A673 (cell line): ENCODE measurements around the gene SPDYE4. TPM values are rescaled to one million over a fixed set of nuclear protein-coding genes. Genes with fewer than 3 reads are reported as not detected.
A peak's percentile ranks its signal among the peaks of the same experiment; 100 is the strongest.

ENCODE experiments used
- BruUV-seq: library from RNA; stranded (reverse); fragments of 400-500 nt; replicated peaks from 2 replicates; lab custom pipeline; 2021; lab: Mats Ljungman, UMichigan
- CTCF ChIA-PET: fragments of 300-600 bp; sonication (Branson Sonifier 250); formaldehyde crosslinking; loops from one replicate; lab custom pipeline; 2022; ENCODE audit warnings: antibody characterized with exemption; lab: Charles Lee
- POLR2A ChIA-PET: fragments of 300-600 bp; sonication (Branson Sonifier 250); formaldehyde crosslinking; loops from one replicate; lab custom pipeline; 2022; ENCODE audit warnings: antibody characterized with exemption; ENCODE audit not compliant: low non-redundant PET; lab: Charles Lee
- DNase-seq: peaks from one replicate; pipeline ENCODE4 v3.0.0-alpha.2; 2015; ENCODE audit warnings: low spot score
- H3K27ac ChIP-seq: fragments of 200-600 bp; sonication (generic); 2 replicates; pipeline ENCODE4 v1.5.1; 2016; ENCODE audit warnings: mixed run types, low read depth, mild to moderate bottlenecking, mixed read lengths, antibody characterized with exemption, low read length; ENCODE audit not compliant: poor library complexity, severe bottlenecking
- H3K27me3 ChIP-seq: fragments of 200-600 bp; sonication (generic); replicated peaks from 2 replicates; pipeline ENCODE4 v1.6.1; 2017; ENCODE audit warnings: mixed run types, low read depth, mild to moderate bottlenecking, mixed read lengths, antibody characterized with exemption, low read length; ENCODE audit not compliant: insufficient read depth, poor library complexity
- H3K36me3 ChIP-seq: fragments of 200-600 bp; sonication (generic); 2 replicates; pipeline ENCODE4 v1.6.1; 2016; ENCODE audit warnings: mixed run types, mild to moderate bottlenecking, mixed read lengths, antibody characterized with exemption, low read length; ENCODE audit not compliant: insufficient read depth, poor library complexity, severe bottlenecking
- H3K4me1 ChIP-seq: fragments of 200-600 bp; sonication (generic); 2 replicates; pipeline ENCODE4 v1.6.1; 2017; ENCODE audit warnings: mixed run types, mild to moderate bottlenecking, mixed read lengths, antibody characterized with exemption, low read length; ENCODE audit not compliant: insufficient read depth, poor library complexity, severe bottlenecking
- H3K4me3 ChIP-seq: fragments of 200-600 bp; sonication (generic); 2 replicates; pipeline ENCODE4 v1.5.1; 2016; ENCODE audit warnings: low read depth, mixed run types, mild to moderate bottlenecking, mixed read lengths, low read length; ENCODE audit not compliant: poor library complexity, severe bottlenecking
- H3K9me3 ChIP-seq: fragments of 200-600 bp; sonication (generic); 2 replicates; pipeline ENCODE4 v1.6.1; 2016; ENCODE audit warnings: mixed run types, low read depth, mild to moderate bottlenecking, mixed read lengths, antibody characterized with exemption, low read length; ENCODE audit not compliant: poor library complexity, severe bottlenecking
- EZH2 ChIP-seq: fragments of 200-600 bp; sonication (generic); IDR thresholded peaks from 2 replicates; pipeline ENCODE4 v1.6.1; 2017; ENCODE audit warnings: borderline replicate concordance, low read depth, mild to moderate bottlenecking, mixed read lengths, antibody characterized with exemption, low read length; ENCODE audit not compliant: poor library complexity, severe bottlenecking
- intact Hi-C: fragments of 100-400 bp; cut with micrococcal nuclease; formaldehyde crosslinking; loops from one replicate; pipeline ENCODE4 v1.10.0; 2022; ENCODE audit not compliant: unreplicated experiment
- total RNA-seq: library from RNA; stranded (reverse); gene quantifications from 2 replicates; pipeline ENCODE4 v1.2.3, GENCODE V29; 2021
- TF ChIP-seq, protein P1 (sequence below): fragments of 300-800, 200-600 bp; sonication (generic); conservative IDR thresholded peaks from 2 replicates; pipeline ENCODE4 v1.5.1; 2017; ENCODE audit warnings: low read depth, mild to moderate bottlenecking, antibody characterized with exemption, low read length, moderate library complexity, mixed read lengths

Gene SPDYE4
- total RNA-seq, 1 experiment from 2014 or later, result not detected

GRCh38 chr17:8753976-8754440 lies 4.3 kb downstream of the SPDYE4 start:
- no TSS peak for BruUV-seq
- Histone ChIP-seq H3K27ac (no peak overlapping the region), H3K4me3 (no peak overlapping the region), H3K4me1 (no peaks in the 10 kb centered on the region), H3K36me3 (no peaks in the 10 kb centered on the region), H3K27me3 (no peaks in the 10 kb centered on the region), H3K9me3 (no peaks in the 10 kb centered on the region)
- ChIA-PET POLR2A (no interaction called here), CTCF (no interaction called here)
- peak; percentile 52 for DNase-seq
- TF ChIP-seq, protein P1, sequence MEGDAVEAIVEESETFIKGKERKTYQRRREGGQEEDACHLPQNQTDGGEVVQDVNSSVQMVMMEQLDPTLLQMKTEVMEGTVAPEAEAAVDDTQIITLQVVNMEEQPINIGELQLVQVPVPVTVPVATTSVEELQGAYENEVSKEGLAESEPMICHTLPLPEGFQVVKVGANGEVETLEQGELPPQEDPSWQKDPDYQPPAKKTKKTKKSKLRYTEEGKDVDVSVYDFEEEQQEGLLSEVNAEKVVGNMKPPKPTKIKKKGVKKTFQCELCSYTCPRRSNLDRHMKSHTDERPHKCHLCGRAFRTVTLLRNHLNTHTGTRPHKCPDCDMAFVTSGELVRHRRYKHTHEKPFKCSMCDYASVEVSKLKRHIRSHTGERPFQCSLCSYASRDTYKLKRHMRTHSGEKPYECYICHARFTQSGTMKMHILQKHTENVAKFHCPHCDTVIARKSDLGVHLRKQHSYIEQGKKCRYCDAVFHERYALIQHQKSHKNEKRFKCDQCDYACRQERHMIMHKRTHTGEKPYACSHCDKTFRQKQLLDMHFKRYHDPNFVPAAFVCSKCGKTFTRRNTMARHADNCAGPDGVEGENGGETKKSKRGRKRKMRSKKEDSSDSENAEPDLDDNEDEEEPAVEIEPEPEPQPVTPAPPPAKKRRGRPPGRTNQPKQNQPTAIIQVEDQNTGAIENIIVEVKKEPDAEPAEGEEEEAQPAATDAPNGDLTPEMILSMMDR, result peak; percentile 57
- no peak for TF ChIP-seq EZH2
- intact Hi-C loops, result loop anchor here (5.0 to 10.0 kb wide), 3 partner anchors 33 to 771 kb away; no protein-coding TSS in a partner anchor

DNA sequence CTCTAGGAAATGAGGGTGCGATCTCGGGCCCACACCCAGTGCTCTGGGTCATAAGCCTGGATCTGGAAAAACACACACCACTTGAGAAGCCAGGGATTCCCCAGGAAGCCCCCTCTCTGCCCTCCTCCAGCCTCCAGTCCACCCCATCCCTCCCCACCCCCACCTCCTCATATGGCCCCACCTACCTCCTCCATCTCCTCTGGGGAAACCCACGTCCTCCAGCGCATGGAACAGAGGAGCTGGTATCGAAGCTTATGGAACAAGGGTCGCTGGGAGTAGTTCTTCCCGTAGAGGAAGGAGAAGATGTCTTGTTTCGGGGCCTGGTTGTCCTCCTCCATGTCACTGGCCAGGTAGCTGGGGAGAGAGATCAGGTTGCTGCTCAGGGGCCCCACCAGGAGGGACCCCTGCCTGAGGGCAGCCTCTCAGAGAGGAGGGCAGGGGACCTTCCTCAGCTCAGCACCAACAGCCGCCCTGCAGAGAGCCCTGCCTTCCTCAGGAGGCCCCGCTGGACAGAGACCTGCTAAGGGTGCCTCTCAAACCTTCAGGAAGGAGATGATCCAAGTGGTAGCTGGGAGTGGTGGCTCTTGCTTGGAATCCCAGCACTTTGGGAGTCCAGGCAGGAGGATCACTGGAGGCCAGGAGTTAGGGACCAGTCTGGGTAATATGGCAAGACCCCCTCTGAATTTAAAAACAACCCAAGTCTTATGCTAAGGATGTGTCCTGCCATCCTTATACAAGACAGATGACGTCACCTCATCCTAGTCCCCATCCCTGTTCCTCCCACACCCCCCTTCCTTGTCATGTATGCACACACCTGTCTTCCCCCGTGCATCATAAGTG lies 5.0 kb downstream of the SPDYE4 start:
- DNase-seq, result no peak
- ChIA-PET POLR2A (no interaction called here), CTCF (interaction anchor here (1.1 kb wide), 1 partner anchor 142 kb away, joined by 3 read pairs; no protein-coding TSS in a partner anchor)
- TF ChIP-seq, protein P1, result no peak
- TF ChIP-seq EZH2, result no peak
- Histone ChIP-seq H3K4me1 (no peaks in the 10 kb centered on the region), H3K27me3 (no peaks in the 10 kb centered on the region), H3K36me3 (no peaks in the 10 kb centered on the region), H3K9me3 (no peaks in the 10 kb centered on the region), H3K27ac (no peak overlapping the region), H3K4me3 (no peak overlapping the region)
- BruUV-seq, result no TSS peak
- intact Hi-C loops, result loop anchor here (5.0 to 10.0 kb wide), 3 partner anchors 34 to 771 kb away; no protein-coding TSS in a partner anchor

GRCh38 chr17:8749616-8750015 lies 8.7 kb downstream of the SPDYE4 start:
- no peak overlapping the region for H3K27ac ChIP-seq
- CTCF ChIA-PET, result no interaction called here

More at GRCh38 chr17:8749616-8750015, 8.7 kb downstream of the SPDYE4 start:
- Histone ChIP-seq H3K4me1 (no peaks in the 10 kb centered on the region), H3K9me3 (no peaks in the 10 kb centered on the region), H3K27me3 (no peaks in the 10 kb centered on the region), H3K4me3 (no peak overlapping the region), H3K36me3 (no peaks in the 10 kb centered on the region)
- POLR2A ChIA-PET, result no interaction called here
- no TSS peak for BruUV-seq
- intact Hi-C loops, result loop anchor here (5.0 to 10.0 kb wide), 4 partner anchors 38 to 775 kb away; no protein-coding TSS in a partner anchor
- TF ChIP-seq, protein P1, result no peak
- no peak for TF ChIP-seq EZH2
- DNase-seq, result no peak
